GM18520 (cell line): ENCODE data around the gene ZFHX3.

ENCODE experiments used
- ATAC-seq: cut with Tn5 transposase; IDR thresholded peaks from one replicate; pipeline ENCODE4 v1.9.1; 2021; ENCODE audit not compliant: unreplicated experiment

The ZFHX3 gene

GRCh38 chr16:72811188-72811720 is 236.7 kb downstream of the ZFHX3 start:
- no peak for ATAC-seq

GRCh38 chr16:72810480-72810879 is 237.4 kb downstream of the ZFHX3 start:
- ATAC-seq: no peak

- no peak for ATAC-seq
These were observed 238.5 kb downstream of the ZFHX3 start for GRCh38 chr16:72809446-72809845.

- no peak for ATAC-seq
These were observed 239.2 kb downstream of the ZFHX3 start for GRCh38 chr16:72808754-72809153.

GRCh38 chr16:72807245-72807644 is 240.7 kb downstream of the ZFHX3 start:
- no peak for ATAC-seq

- no peak for ATAC-seq
These were observed 242.4 kb downstream of the ZFHX3 start for GRCh38 chr16:72805486-72805885.

GRCh38 chr16:72800524-72801161 is 247.3 kb downstream of the ZFHX3 start:
- ATAC-seq: no peak

- no peak for ATAC-seq
These were observed 249.7 kb downstream of the ZFHX3 start for GRCh38 chr16:72798264-72798663.

GRCh38 chr16:72797621-72798020 is 250.3 kb downstream of the ZFHX3 start:
- ATAC-seq: no peak

GRCh38 chr16:72796222-72796621 is 251.7 kb downstream of the ZFHX3 start:
- ATAC-seq: no peak

- no peak for ATAC-seq
These were observed 252.9 kb downstream of the ZFHX3 start for GRCh38 chr16:72794986-72795385.

- ATAC-seq: no peak
These were observed 253.6 kb downstream of the ZFHX3 start for GRCh38 chr16:72794319-72794718.

GRCh38 chr16:72793716-72794115 is 254.2 kb downstream of the ZFHX3 start:
- ATAC-seq: no peak

GRCh38 chr16:72793017-72793416 is 254.9 kb downstream of the ZFHX3 start:
- ATAC-seq: no peak

GRCh38 chr16:72791786-72792185 is 256.1 kb downstream of the ZFHX3 start:
- ATAC-seq: no peak

GRCh38 chr16:72789921-72790320 is 258.0 kb downstream of the ZFHX3 start:
- ATAC-seq: no peak

- no peak for ATAC-seq
These were observed 258.5 kb downstream of the ZFHX3 start for GRCh38 chr16:72789465-72789864.

GRCh38 chr16:72788269-72788809 is 259.6 kb downstream of the ZFHX3 start:
- ATAC-seq: no peak

- peak; percentile 76 for ATAC-seq
These were observed 260.2 kb downstream of the ZFHX3 start for GRCh38 chr16:72787514-72788268.

- no peak for ATAC-seq
These were observed 260.8 kb downstream of the ZFHX3 start for GRCh38 chr16:72787130-72787513.

GRCh38 chr16:72786606-72787005 is 261.3 kb downstream of the ZFHX3 start:
- ATAC-seq: no peak

- no peak for ATAC-seq
These were observed 262.0 kb downstream of the ZFHX3 start for GRCh38 chr16:72785886-72786285.
